Stimulated activated CD4-positive, alpha-beta T cell treated with anti-CD3 and anti-CD28 coated beads, TNF-alpha, amount 100 ng/mL, for 24 hours (primary cell): ENCODE measurements around the gene MCF2L.

Experiments
- DNase-seq, 3 experiments: peaks; one replicate each; pipeline ENCODE4 v3.0.0-alpha.2; 2020; ENCODE audit warnings: low read depth in 3 of 3

MCF2L gene

GRCh38 chr13:113124211-113124970 lies 155.4 kb downstream of the MCF2L start:
- DNase-seq: no peak

- DNase-seq: no peak
These were observed 156.7 kb downstream of the MCF2L start for GRCh38 chr13:113125506-113126264.

DNA sequence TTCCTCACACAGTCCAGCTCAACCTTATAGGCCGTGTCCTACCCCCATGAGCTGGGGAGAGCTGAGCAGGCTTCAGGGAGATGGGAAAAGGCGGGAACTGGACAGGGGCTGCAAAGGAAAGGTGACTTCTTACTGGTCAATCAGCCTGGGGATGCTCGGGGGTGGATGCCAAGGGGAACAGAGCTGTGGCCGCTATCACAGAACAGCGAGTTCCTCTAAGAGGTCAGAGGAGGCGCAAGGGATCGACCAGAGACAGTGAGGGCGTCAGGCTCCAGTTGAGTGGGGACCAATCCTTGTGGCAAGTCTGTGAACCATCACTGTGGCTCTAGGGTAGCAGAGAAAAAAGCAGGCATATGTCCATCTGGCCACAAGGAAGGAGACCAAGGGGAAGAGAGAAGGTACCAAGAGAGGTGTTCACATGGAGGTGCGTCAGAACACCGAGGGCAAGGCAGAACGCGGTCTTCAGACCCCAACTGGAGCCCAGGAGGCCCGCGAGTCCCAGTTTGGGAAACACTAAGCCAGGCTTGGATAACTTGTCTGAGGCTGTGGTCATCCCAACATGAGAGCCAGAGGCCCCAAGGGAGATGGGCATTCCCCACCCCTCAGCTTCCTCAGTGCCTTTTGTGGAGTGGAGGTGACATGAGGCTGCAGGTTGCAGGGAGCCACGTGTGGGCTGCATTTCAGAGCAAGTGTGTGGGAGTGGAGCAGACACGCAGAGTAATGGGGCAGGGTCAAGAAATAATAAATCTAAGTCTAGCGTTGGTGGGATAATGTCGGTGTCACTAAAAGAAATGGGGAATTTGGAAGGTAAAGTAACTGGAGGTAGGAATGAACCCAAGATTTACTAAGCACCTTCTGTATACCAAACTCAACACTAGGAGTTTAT lies 157.5 kb downstream of the MCF2L start:
- no peak for DNase-seq

GRCh38 chr13:113129480-113129879 lies 160.5 kb downstream of the MCF2L start:
- no peak for DNase-seq

GRCh38 chr13:113129921-113130750 lies 161.1 kb downstream of the MCF2L start:
- peak in 1 of 3 experiments; percentile 50 for DNase-seq

DNA sequence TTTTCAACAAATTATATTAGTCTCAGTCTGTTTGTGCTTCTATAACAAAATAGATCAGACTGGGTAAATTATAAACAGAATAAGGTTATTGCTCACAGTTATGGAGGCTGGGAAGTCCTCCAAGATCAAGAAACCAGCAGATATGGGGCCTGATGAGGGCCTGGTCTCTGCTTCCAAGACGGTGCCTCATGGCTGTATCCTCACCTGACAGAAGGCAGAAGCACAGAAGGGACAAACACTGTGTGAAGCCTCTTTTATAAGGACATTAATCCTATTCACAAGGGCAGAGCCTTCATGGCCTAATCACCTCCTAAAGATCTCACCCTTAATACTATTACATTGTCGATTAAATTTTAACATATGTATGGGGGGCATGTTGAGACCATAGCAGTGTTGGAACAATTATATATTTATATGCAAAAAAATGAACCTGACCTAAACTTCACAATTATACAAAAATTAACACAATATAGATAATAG lies 166.3 kb downstream of the MCF2L start:
- DNase-seq: no peak

DNA sequence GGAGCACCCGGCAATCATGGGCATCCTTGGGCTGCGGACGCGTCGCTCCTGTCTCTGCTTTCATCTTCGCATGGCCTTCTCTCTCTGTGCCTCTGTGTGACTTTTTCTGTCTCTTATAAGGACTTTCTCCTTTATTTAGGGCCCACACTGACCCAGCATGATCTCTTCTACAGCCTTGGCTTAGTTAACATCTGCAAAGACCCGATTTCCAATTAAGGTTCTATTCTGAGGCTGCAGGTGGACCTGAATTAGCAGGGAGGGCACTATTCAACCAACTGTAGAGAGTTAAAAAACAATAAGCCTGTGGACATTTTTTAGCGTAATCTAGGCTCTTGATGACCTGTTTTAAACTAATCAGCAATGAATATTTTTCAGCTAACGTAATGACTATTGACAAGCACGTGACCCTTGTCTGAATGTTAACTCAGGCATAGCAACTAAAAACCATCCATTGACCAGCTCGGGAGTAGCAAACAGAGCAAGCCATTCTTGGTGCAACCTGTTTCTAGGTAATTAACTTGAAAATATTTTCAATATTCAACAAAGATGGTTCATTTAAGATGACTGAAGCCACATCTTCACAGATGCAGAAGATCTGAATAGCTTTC lies 168.8 kb downstream of the MCF2L start:
- DNase-seq: no peak

GRCh38 chr13:113138792-113139551 lies 170.0 kb downstream of the MCF2L start:
- DNase-seq: no peak

- no peak for DNase-seq
These were observed 170.6 kb downstream of the MCF2L start for GRCh38 chr13:113139577-113139976.

- no peak for DNase-seq
These were observed 171.9 kb downstream of the MCF2L start for GRCh38 chr13:113140677-113141600.

DNA sequence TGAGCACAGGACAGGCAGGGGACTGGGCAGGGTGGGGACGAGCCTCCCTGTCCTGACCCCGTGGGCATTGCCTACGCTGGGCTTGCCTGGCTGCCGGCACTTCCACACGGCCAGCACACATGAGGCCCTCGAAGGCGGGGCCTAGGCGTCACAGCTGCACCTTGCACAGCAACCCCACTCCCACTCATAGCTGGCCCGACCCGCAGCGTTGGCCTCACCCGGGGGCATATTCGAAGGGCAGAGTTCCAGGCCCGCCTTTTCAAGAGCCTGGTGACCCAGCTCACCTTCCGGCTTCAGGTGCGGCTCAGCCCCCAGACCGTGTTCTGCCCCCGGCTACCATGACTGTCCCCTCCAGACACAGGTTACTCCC lies 172.6 kb downstream of the MCF2L start:
- DNase-seq: no peak

DNA sequence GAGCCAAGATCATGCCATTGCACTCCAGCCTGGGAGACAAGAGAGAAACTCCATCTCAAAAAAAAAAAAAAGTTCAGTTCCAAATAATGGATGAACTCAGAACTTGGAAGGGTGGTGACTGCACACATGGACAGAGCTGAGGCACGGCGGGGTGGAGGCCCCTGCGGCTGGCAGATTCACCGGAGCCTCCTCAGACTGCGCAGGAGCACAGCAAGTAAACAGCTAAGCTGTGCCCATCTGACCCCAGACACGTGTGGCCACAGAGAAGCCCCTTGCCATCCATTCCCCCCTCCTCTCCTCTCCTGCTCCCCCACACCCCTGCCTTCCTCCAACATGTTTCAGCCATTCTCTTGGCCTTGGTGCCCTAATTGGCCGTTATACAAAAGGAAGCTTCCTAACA lies 173.9 kb downstream of the MCF2L start:
- no peak for DNase-seq

DNA sequence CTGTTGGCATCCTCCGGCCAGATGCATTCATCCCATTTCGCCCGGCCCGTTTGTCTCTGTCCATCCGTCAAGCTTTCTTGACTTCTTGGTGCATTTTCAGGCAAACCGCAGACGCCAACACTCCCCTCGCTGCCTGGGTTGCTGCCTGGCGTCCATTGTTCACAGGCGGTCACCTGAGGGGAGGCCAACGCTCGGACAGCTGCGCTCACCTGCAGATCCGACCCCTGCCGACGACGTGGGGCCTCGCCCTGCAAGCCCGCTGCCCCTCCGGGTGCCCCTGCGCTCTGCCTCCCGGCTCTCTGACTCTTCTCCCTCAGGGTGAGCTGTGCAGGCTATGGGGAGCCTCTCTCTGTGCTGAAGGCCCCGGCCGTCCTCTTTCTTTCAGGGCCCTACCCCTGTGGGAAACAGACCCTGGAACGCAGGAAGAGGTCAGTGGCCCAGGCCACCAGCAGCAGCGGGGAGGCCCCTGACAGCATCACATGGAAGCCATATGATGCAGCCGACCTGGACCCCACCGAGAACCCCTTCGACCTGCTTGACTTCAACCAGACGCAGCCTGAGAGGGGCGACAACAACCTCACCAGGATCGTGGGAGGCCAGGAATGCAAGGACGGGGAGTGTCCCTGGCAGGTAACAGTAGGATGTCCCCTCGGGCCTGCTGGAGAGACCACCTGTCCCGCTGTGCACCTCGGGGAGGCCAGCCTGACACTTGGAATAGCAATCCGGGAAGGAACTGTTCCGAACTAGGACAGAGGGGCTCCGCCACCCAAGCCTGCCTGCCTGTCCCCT lies 174.6 kb downstream of the MCF2L start:
- no peak for DNase-seq

GRCh38 chr13:113144255-113144629 lies 175.2 kb downstream of the MCF2L start:
- no peak for DNase-seq

DNA sequence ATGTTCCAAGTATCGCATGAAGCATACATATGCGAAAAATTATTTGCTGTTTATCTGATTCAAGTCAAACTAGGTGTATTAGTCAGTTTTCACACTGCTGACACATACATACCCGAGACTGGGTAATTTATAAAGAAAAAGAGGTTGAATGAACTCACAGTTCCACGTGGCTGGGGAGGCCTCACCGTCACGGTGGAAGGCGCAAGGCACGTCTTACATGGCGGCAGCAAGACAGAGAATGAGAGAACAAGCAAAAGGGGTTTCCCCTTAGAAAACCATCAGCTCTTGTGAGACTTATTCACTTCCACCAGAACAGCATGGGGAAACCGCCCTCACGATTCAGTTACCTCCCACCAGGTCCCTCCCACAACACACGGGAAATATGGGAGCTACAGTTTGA lies 176.5 kb downstream of the MCF2L start:
- peak in 1 of 3 experiments; percentile 64 for DNase-seq

GRCh38 chr13:113145911-113146598 lies 177.0 kb downstream of the MCF2L start:
- no peak for DNase-seq

DNA sequence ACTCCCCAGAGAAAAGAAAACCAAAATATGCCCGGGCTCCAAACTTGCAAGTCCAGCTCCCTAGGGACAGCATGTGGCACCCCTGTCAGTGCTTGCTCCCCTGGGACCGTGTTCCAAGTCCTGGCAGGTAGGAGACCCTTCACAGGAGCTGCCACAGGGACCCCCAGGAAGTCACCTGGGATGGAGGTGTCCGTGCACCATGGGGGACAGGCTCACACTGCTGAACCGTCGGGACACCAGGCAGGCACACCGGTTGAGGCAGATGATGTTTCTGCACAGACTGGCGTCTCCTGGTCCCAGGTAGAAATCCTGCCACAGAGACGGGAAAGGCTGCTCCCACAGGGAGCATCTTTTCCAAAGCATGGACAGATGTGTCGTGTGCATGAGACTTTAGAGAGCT lies 177.7 kb downstream of the MCF2L start:
- no peak for DNase-seq

DNA sequence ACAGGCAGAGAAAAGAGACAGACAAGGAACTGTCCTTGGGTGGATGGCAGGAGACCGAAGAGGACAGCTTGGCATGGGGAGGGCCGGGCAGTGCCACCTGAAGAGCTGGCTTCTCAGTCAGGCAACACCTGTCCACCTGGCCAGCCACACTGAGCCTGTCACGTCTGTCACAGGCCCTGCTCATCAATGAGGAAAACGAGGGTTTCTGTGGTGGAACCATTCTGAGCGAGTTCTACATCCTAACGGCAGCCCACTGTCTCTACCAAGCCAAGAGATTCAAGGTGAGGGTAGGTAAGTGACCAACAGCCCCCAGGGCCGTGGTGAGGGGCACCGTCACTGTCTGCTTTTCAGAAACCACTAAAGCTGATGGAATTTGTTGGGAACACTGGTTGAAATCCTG lies 178.2 kb downstream of the MCF2L start:
- no peak for DNase-seq
